NCI-H2029 (cell line): Measurements from ENCODE around the gene BOC.
"Not testable (repeated sequence)": the region's sequence is repeated elsewhere in the genome, so short reads cannot be mapped to it uniquely, and the experiment has no call there.

Source experiments
- DNase-seq: peaks from one replicate; lab custom pipeline; 2025; lab: John Stamatoyannopoulos, UW

BOC gene, protein sequence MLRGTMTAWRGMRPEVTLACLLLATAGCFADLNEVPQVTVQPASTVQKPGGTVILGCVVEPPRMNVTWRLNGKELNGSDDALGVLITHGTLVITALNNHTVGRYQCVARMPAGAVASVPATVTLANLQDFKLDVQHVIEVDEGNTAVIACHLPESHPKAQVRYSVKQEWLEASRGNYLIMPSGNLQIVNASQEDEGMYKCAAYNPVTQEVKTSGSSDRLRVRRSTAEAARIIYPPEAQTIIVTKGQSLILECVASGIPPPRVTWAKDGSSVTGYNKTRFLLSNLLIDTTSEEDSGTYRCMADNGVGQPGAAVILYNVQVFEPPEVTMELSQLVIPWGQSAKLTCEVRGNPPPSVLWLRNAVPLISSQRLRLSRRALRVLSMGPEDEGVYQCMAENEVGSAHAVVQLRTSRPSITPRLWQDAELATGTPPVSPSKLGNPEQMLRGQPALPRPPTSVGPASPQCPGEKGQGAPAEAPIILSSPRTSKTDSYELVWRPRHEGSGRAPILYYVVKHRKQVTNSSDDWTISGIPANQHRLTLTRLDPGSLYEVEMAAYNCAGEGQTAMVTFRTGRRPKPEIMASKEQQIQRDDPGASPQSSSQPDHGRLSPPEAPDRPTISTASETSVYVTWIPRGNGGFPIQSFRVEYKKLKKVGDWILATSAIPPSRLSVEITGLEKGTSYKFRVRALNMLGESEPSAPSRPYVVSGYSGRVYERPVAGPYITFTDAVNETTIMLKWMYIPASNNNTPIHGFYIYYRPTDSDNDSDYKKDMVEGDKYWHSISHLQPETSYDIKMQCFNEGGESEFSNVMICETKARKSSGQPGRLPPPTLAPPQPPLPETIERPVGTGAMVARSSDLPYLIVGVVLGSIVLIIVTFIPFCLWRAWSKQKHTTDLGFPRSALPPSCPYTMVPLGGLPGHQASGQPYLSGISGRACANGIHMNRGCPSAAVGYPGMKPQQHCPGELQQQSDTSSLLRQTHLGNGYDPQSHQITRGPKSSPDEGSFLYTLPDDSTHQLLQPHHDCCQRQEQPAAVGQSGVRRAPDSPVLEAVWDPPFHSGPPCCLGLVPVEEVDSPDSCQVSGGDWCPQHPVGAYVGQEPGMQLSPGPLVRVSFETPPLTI

DNA sequence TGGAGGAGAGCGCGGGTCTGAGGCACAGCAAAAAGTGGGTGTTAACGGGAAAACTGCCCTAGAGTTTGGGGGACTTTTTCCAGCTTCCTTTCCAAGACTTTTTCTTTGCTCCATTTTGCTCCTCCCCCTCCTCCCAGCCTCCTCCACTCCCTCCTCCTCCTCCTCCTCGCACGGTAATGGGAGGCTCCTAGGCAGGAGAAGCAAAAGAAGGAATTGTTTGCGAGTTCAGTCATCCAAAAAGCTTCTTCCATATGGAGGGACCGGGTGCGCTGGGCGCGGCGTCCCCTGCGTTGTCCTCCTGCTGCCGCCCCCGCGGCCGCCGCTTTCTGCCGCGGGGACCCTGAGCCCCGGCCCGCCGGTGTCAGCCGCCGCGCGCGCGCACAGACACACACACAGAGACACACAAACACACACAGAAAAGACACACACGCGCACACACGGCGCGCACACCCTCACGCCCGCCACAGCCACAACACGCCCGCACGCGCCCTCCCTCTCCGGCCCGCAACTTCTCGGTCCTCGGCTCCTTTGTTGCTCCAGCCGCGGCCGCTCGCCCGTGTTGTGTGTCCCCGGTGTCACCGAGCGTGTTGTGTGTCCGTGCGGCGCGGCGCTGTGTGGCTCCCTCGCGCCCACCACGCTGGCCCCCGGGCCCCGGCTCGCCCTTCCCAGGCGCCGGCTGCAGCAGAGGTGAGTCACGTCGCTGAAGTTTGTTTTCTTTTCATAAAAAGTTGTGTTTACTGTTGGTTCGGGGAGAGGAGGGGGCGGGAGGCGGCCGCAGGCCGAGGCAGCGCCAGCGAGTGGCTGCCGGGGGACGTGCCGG lies at the start of gene BOC:
Gene BOC, plus strand, starts transcription at position 228 of the 820 bp plus-strand sequence. CDS start 38,246 bp downstream, outside the sequence.
- DNase-seq = no peak

GRCh38 chr3:113161661-113162060 lies 49.7 kb upstream of the BOC start:
- DNase-seq = no peak

- DNase-seq = no peak
Measured at GRCh38 chr3:113163152-113163551, 48.2 kb upstream of the BOC start.

DNA sequence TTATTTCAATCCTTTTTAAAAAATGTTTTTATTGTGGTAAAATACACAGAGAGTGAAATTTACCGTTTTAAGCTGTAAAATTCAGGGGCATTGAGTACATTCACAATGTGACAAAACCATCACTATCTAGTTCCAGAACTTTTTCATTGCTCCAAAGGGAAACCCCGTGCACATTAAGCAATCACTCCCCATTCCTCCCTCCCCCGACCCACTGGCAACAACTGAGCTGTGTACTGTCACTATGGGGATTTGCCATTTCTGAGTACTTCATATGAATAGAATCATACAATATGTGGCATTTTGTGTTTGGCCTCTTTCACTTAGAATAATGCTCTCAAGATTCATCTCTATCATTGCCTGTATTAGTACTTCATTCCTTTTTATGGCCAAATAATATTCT lies 45.5 kb upstream of the BOC start:
- no peak for DNase-seq

GRCh38 chr3:113166357-113166718 lies 45.0 kb upstream of the BOC start:
- DNase-seq = no peak

- DNase-seq = peak; percentile 49
Measured at GRCh38 chr3:113166719-113167492, 44.5 kb upstream of the BOC start.

GRCh38 chr3:113167825-113168801 lies 43.2 kb upstream of the BOC start:
- no peak for DNase-seq

GRCh38 chr3:113169891-113170452 lies 41.4 kb upstream of the BOC start:
- no peak for DNase-seq

GRCh38 chr3:113170771-113171170 lies 40.6 kb upstream of the BOC start:
- no peak for DNase-seq

DNA sequence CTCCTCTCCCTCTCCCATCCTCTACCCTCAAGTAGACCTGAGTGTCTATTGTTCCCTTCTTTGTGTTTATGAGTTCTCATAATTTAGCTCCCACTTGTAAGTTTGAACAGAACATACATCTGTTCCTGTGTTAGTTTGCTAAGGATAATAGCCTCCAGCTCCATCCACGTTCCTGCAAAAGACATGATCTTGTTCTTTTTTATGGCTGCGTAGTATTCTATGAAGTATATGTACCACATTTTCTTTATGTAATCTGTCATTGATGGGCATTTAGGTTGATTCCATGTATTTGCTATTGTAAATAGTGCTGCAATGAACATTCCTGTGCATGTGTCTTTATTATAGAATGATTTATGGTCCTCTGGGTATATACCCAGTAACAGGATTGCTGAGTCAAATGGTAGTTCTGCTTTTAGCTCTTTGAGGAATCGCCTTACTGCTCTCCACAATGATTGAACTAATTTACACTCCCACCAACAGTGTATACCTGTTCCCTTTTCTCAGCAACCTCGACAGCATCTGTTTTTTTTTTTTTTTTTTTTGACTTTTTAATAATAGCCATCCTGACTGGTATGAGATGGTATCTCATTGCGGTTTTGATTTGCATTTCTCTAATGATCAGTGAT lies 39.6 kb upstream of the BOC start:
- DNase-seq = not testable (repeated sequence)

- no peak for DNase-seq
Measured at GRCh38 chr3:113173102-113173501, 38.3 kb upstream of the BOC start.

GRCh38 chr3:113174304-113174703 lies 37.1 kb upstream of the BOC start:
- no peak for DNase-seq

DNA sequence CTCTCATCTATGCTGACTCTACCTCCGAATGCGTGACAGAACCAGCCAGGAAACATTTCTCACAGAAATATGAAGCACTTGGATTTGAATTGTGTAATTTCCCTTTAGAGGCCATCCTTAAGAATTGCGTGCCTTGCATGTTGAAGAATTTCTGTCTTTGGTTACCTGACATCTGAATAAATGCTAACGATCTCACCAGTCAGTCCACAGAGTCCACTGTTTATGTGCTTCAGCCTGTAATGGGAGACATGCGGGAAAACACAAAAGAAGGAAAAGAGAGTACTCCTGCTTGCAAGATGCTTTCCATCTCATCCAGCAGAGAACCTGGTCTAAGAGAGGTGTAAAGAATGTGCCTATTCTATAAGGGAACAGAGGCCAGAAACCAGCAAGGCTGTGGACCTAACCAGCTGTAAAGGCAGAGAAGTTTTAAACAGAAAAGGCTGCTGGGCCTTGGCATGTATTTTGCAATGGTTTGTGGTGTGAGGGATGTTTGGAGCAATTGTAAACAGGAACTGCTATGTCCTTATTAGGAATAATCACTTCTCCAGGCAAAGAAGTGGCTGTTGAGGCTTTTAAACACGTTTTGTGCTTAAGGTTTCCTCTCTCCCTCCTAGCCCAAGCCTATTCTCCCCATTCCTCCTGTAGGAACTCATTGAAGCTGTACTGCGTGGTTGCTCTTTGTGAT lies 36.4 kb upstream of the BOC start:
- DNase-seq = no peak

DNA sequence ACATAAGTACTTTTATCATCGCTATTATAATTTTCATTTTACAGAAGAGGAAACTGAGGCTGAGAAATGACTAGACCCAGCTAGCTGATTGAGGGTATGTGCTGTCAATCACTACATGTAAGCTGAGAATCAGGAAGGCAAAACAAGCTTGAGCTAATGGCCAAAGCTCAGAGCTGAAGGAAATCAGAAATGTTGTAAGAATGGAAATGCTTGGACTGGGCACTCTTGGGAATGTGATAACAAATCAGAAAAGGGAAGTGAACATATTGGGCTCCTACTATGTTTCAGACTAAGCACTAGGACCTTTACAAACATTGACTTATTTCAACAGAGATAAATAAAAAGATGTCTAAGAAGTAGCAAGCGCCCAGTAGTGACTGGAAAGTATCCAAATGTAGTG lies 33.8 kb upstream of the BOC start:
- DNase-seq = no peak

- DNase-seq = no peak
Measured at GRCh38 chr3:113179235-113179824, 32.0 kb upstream of the BOC start.

GRCh38 chr3:113183748-113184661 lies 27.4 kb upstream of the BOC start:
- DNase-seq = no peak
